ENCODE data around the gene CBLC.

DNA sequence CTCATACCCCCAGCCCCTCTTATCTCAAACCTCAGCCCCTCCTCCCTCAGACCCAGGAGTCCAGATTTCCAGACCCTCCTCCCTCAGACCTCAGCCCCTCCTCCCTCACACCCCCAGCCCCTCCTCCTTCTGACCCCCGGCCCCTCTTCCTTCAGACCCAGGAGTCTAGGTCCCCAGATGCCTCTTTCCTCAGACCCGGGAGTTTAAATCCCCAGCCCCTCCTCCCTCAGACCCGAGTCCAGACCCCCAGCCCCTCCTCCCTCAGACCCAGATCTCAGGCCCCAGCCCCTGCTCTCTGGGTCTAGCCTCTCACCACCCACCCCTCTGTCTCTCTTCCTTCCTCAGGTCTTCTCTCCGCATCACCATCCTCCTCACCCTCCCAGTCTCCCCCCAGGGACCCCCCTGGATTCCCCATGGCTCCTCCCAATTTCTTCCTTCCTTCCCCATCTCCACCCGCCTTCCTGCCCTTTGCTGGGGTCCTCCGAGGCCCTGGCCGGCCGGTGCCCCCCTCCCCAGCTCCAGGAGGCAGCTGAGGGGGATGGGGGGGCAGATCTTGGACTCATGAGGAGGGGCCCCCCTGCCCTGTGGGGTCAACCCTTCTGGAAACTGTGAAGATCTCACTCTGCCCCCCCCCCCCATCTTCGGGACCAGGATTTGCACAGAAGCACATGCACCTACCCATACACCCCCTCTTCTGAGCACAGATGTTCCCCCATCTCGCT lies 18.4 kb upstream of the CBLC start:
- no peak for TF ChIP-seq POLR2A (IDR thresholded peaks at IDR 0.05)
- TF ChIP-seq, protein P1, sequence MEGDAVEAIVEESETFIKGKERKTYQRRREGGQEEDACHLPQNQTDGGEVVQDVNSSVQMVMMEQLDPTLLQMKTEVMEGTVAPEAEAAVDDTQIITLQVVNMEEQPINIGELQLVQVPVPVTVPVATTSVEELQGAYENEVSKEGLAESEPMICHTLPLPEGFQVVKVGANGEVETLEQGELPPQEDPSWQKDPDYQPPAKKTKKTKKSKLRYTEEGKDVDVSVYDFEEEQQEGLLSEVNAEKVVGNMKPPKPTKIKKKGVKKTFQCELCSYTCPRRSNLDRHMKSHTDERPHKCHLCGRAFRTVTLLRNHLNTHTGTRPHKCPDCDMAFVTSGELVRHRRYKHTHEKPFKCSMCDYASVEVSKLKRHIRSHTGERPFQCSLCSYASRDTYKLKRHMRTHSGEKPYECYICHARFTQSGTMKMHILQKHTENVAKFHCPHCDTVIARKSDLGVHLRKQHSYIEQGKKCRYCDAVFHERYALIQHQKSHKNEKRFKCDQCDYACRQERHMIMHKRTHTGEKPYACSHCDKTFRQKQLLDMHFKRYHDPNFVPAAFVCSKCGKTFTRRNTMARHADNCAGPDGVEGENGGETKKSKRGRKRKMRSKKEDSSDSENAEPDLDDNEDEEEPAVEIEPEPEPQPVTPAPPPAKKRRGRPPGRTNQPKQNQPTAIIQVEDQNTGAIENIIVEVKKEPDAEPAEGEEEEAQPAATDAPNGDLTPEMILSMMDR (IDR thresholded peaks at IDR 0.05 in 4 of 5, conservative IDR thresholded peaks at IDR 0.05 in 1 of 5) = no peak

Measured in gastrocnemius medialis (tissue), 4 donors.